CD14-positive monocyte (primary cell): ENCODE data around the gene FGF14. TPM values are rescaled to one million over a fixed set of nuclear protein-coding genes. Genes with fewer than 3 reads are reported as not detected.

Source experiments
- DNase-seq, 3 donors: peaks; one replicate each; pipeline ENCODE4 v3.0.0-alpha.2; 2011 to 2022
- H2AFZ ChIP-seq: 2 replicates; pipeline ENCODE4 v1.6.0; 2012; ENCODE audit warnings: mild to moderate bottlenecking, low read depth, low read length, inconsistent platforms; ENCODE audit not compliant: insufficient read depth, poor library complexity, severe bottlenecking
- H3K27ac ChIP-seq, 2 donors: 1 replicate in 1 of 2; 2 replicates in 1 of 2; pipeline ENCODE4 v1.5.1; 2012 to 2013; ENCODE audit warnings: low read length in 2 of 2, control low read depth in 1 of 2, inconsistent platforms in 1 of 2, low read depth in 1 of 2, mild to moderate bottlenecking in 1 of 2
- H3K27me3 ChIP-seq, 2 donors: one replicate each; pipeline versions ENCODE4 v1.6.0 to v1.6.1; 2011 to 2013; ENCODE audit warnings: low read length in 2 of 2; ENCODE audit not compliant: control insufficient read depth in 2 of 2, insufficient read depth in 2 of 2
- H3K36me3 ChIP-seq, 2 donors: replicated peaks in 1 of 2; 1 replicate in 1 of 2; 2 replicates in 1 of 2; pipeline versions ENCODE4 v1.5.1 to v1.6.1; 2012 to 2013; ENCODE audit warnings: low read length in 2 of 2, control low read depth in 1 of 2, inconsistent platforms in 1 of 2, mild to moderate bottlenecking in 1 of 2; ENCODE audit not compliant: insufficient read depth in 2 of 2, control insufficient read depth in 1 of 2
- H3K4me1 ChIP-seq, 2 donors: 1 replicate in 1 of 2; 2 replicates in 1 of 2; pipeline versions ENCODE4 v1.5.1 to v1.6.1; 2012 to 2013; ENCODE audit warnings: low read length in 2 of 2, control low read depth in 1 of 2, inconsistent platforms in 1 of 2, mild to moderate bottlenecking in 1 of 2, moderate library complexity in 1 of 2; ENCODE audit not compliant: insufficient read depth in 2 of 2, control insufficient read depth in 1 of 2
- H3K4me2 ChIP-seq: replicated peaks from 2 replicates; pipeline ENCODE3; 2012; ENCODE audit warnings: low read length, moderate library complexity, mild to moderate bottlenecking; ENCODE audit not compliant: poor library complexity, severe bottlenecking; ENCODE audit errors: extremely low read depth
- H3K4me3 ChIP-seq, 3 experiments: fragments of 200-600 bp in 1 of 3; sonication (generic) in 1 of 3; replicated peaks in 1 of 3; 1 replicate in 2 of 3; 2 replicates in 1 of 3; pipeline ENCODE4 v1.5.1; 2011 to 2013; ENCODE audit warnings: low read length in 3 of 3, mild to moderate bottlenecking in 3 of 3, control low read depth in 2 of 3, low read depth in 2 of 3, inconsistent platforms in 1 of 3, moderate library complexity in 1 of 3
- H3K79me2 ChIP-seq: 2 replicates; pipeline ENCODE4 v1.6.0; 2012; ENCODE audit warnings: mild to moderate bottlenecking, control low read depth, inconsistent platforms, low read length, moderate library complexity; ENCODE audit not compliant: insufficient read depth
- H3K9ac ChIP-seq: 2 replicates; pipeline ENCODE4 v1.6.0; 2017; ENCODE audit warnings: low read length, mild to moderate bottlenecking; ENCODE audit not compliant: insufficient read depth, poor library complexity, severe bottlenecking
- H3K9me3 ChIP-seq, 2 donors: replicated peaks in 1 of 2; 1 replicate in 1 of 2; 2 replicates in 1 of 2; pipeline versions ENCODE4 v1.5.1 to v1.6.1; 2012 to 2013; ENCODE audit warnings: low read length in 2 of 2, control low read depth in 1 of 2; ENCODE audit not compliant: control insufficient read depth in 1 of 2, insufficient read depth in 1 of 2
- H4K20me1 ChIP-seq: 2 replicates; pipeline ENCODE4 v1.6.0; 2012; ENCODE audit warnings: mild to moderate bottlenecking, low read length, control low read depth, moderate library complexity; ENCODE audit not compliant: insufficient read depth
- H3K27ac Mint-ChIP-seq, 7 donors: one replicate each; pipeline ENCODE4 v1.8.0; 2020; ENCODE audit warnings: mild to moderate bottlenecking in 7 of 7, mixed read lengths in 7 of 7, moderate library complexity in 6 of 7, inconsistent platforms in 2 of 7
- H3K27me3 Mint-ChIP-seq, 3 donors: one replicate each; pipeline ENCODE4 v1.8.0; 2021 to 2022; ENCODE audit warnings: low read depth in 3 of 3, mild to moderate bottlenecking in 3 of 3, mixed read lengths in 3 of 3, moderate library complexity in 3 of 3, inconsistent platforms in 1 of 3
- H3K36me3 Mint-ChIP-seq, 2 donors: one replicate each; pipeline ENCODE4 v1.8.0; 2020; ENCODE audit warnings: mixed read lengths in 2 of 2, inconsistent platforms in 1 of 2, mild to moderate bottlenecking in 1 of 2
- H3K4me1 Mint-ChIP-seq: one replicate; pipeline ENCODE4 v1.8.0; 2020; ENCODE audit warnings: mild to moderate bottlenecking, mixed read lengths
- H3K4me3 Mint-ChIP-seq, 2 donors: one replicate each; pipeline ENCODE4 v1.8.0; 2020; ENCODE audit warnings: mild to moderate bottlenecking in 2 of 2, mixed read lengths in 2 of 2, moderate library complexity in 1 of 2
- H3K9me3 Mint-ChIP-seq, 7 donors: one replicate each; pipeline ENCODE4 v1.8.0; 2020 to 2022; ENCODE audit warnings: mixed read lengths in 7 of 7, mild to moderate bottlenecking in 6 of 7, moderate library complexity in 6 of 7, inconsistent platforms in 2 of 7
- WGBS: methylation state at CpG from one replicate; pipeline ENCODE4 v1.1.5; 2013; ENCODE audit warnings: missing lambda C conversion rate; ENCODE audit not compliant: insufficient coverage; 5-methylcytosine and 5-hydroxymethylcytosine counted together
- intact Hi-C, 2 donors: fragments of 100-400 bp; cut with micrococcal nuclease; formaldehyde crosslinking; loops; one replicate each; pipeline versions ENCODE4 v1.15.0 to v1.15.1; 2023
- polyA plus RNA-seq, 3 donors: library from polyadenylated mRNA; depleted of rRNA in 1 of 3; unstranded in 2 of 3; stranded (reverse) in 1 of 3; fragments of 300-500 nt in 2 of 3; fragments of >200 nt in 1 of 3; fragmentation: Illumina TruSeq in 2 of 3; gene quantifications; 1 replicate in 2 of 3; 2 replicates in 1 of 3; pipeline ENCODE4 v1.2.3, GENCODE V29; 2012 to 2021
- TF ChIP-seq, protein P1 (sequence below): fragments of 200-600 bp; IDR thresholded peaks from one replicate; pipeline ENCODE4 v1.8.0; 2022; ENCODE audit warnings: antibody characterized with exemption, mild to moderate bottlenecking

FGF14 gene
- polyA plus RNA-seq, 3 donors = not detected

- 17% methylated on average over 1 of the region's 3 CpGs for WGBS
- Mint-ChIP-seq H3K4me1 (no peaks in the 10 kb centered on the region), H3K9me3 (no peaks in the 10 kb centered on the region), H3K4me3 (no peak overlapping the region), H3K27me3 (peaks cover 0 to 2% (median 1%) of the 10 kb centered on the region in 3 donors), H3K27ac (no peak overlapping the region), H3K36me3 (no peaks in the 10 kb centered on the region)
- Histone ChIP-seq H2AFZ (no peak overlapping the region), H3K79me2 (no peaks in the 10 kb centered on the region), H3K4me2 (no peak overlapping the region), H3K27ac (no peak overlapping the region), H3K27me3 (no peaks in the 10 kb centered on the region), H3K9me3 (no peaks in the 10 kb centered on the region), H3K4me3 (no peak overlapping the region), H4K20me1 (no peaks in the 10 kb centered on the region), H3K4me1 (no peaks in the 10 kb centered on the region), H3K36me3 (no peaks in the 10 kb centered on the region), H3K9ac (no peak overlapping the region)
- DNase-seq = no peak
- TF ChIP-seq, protein P1, sequence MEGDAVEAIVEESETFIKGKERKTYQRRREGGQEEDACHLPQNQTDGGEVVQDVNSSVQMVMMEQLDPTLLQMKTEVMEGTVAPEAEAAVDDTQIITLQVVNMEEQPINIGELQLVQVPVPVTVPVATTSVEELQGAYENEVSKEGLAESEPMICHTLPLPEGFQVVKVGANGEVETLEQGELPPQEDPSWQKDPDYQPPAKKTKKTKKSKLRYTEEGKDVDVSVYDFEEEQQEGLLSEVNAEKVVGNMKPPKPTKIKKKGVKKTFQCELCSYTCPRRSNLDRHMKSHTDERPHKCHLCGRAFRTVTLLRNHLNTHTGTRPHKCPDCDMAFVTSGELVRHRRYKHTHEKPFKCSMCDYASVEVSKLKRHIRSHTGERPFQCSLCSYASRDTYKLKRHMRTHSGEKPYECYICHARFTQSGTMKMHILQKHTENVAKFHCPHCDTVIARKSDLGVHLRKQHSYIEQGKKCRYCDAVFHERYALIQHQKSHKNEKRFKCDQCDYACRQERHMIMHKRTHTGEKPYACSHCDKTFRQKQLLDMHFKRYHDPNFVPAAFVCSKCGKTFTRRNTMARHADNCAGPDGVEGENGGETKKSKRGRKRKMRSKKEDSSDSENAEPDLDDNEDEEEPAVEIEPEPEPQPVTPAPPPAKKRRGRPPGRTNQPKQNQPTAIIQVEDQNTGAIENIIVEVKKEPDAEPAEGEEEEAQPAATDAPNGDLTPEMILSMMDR = no peak
- intact Hi-C loops = no loop called here
These were observed 168.2 kb downstream of the FGF14 start for GRCh38 chr13:102233566-102234208.

- 0% methylated on average over 1 of the region's 2 CpGs for WGBS
- no peak overlapping the region for H2AFZ ChIP-seq
- DNase-seq = no peak
- TF ChIP-seq, protein P1 = no peak
- Mint-ChIP-seq H3K36me3 (no peaks in the 10 kb centered on the region), H3K4me3 (no peak overlapping the region), H3K27me3 (peaks cover 0 to 3% (median 1%) of the 10 kb centered on the region in 3 donors), H3K4me1 (no peaks in the 10 kb centered on the region), H3K9me3 (peaks cover 0 to 5% (median 0%) of the 10 kb centered on the region in 7 donors), H3K27ac (no peak overlapping the region)
- H3K9ac ChIP-seq = no peak overlapping the region
- intact Hi-C loops = no loop called here
- H3K9me3 ChIP-seq = no peaks in the 10 kb centered on the region
- H3K4me1 ChIP-seq = no peaks in the 10 kb centered on the region
- no peaks in the 10 kb centered on the region for H4K20me1 ChIP-seq
- no peaks in the 10 kb centered on the region for H3K27me3 ChIP-seq
- no peak overlapping the region for H3K27ac ChIP-seq
- H3K4me3 ChIP-seq = no peak overlapping the region
- H3K4me2 ChIP-seq = no peak overlapping the region
- H3K79me2 ChIP-seq = no peaks in the 10 kb centered on the region
- H3K36me3 ChIP-seq = no peaks in the 10 kb centered on the region
These were observed 170.4 kb downstream of the FGF14 start for GRCh38 chr13:102231479-102231878.
